Measurements from ENCODE around the gene TFEB.

DNA sequence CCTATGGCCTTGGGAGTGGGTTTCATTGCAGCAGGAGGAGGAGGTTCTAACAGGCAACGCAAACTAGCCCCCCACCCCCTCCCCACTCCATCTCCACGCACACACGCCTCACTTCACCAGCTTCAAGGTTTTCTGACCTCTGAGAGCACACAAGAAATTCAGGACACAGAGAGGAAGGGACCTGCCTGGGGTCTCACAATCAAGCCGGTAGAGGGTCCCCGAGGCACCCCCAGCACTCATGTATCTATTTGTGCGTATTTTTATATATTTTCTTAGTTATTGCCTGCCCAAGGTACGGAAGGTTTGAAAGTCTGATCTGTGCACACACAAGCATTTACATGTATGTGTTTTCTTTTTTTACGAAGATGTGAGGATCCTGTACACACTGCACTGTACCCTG is 80.2 kb downstream of the TFEB start:
- TF ChIP-seq, protein P1, sequence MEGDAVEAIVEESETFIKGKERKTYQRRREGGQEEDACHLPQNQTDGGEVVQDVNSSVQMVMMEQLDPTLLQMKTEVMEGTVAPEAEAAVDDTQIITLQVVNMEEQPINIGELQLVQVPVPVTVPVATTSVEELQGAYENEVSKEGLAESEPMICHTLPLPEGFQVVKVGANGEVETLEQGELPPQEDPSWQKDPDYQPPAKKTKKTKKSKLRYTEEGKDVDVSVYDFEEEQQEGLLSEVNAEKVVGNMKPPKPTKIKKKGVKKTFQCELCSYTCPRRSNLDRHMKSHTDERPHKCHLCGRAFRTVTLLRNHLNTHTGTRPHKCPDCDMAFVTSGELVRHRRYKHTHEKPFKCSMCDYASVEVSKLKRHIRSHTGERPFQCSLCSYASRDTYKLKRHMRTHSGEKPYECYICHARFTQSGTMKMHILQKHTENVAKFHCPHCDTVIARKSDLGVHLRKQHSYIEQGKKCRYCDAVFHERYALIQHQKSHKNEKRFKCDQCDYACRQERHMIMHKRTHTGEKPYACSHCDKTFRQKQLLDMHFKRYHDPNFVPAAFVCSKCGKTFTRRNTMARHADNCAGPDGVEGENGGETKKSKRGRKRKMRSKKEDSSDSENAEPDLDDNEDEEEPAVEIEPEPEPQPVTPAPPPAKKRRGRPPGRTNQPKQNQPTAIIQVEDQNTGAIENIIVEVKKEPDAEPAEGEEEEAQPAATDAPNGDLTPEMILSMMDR (optimal IDR thresholded peaks at IDR 0.05 in 1 of 3, IDR thresholded peaks at IDR 0.05 in 1 of 3, conservative IDR thresholded peaks at IDR 0.05 in 1 of 3; ENCODE audit: extremely low read depth in 1 of 3, insufficient read depth in 2 of 3, low read length in 3 of 3), result no peak
- no peak for TF ChIP-seq EZH2 (IDR thresholded peaks at IDR 0.05; ENCODE audit: low read length)
